Left ventricle myocardium inferior (tissue), 1 donor: ENCODE data around the gene SH3PXD2A. TPM values are rescaled to one million over a fixed set of nuclear protein-coding genes. Genes with fewer than 3 reads are reported as not detected.

Experiments used
- DNase-seq: peaks from one replicate; pipeline ENCODE4 v3.0.0-alpha.2; 2020
- H3K27ac ChIP-seq: fragments of 200-600 bp; replicated peaks from 2 replicates; pipeline ENCODE4 v1.8.0; 2021
- H3K27me3 ChIP-seq: fragments of 200-600 bp; 2 replicates; pipeline ENCODE4 v1.8.0; 2021; ENCODE audit warnings: low read depth
- H3K36me3 ChIP-seq: fragments of 200-600 bp; 2 replicates; pipeline ENCODE4 v1.8.0; 2021
- H3K4me1 ChIP-seq: fragments of 200-600 bp; 2 replicates; pipeline ENCODE4 v1.8.0; 2021
- H3K4me3 ChIP-seq: fragments of 200-600 bp; 2 replicates; pipeline ENCODE4 v1.8.0; 2021; ENCODE audit warnings: mild to moderate bottlenecking, moderate library complexity
- H3K9me3 ChIP-seq: fragments of 200-600 bp; replicated peaks from 2 replicates; pipeline ENCODE4 v1.8.0; 2021
- intact Hi-C: fragments of 100-400 bp; cut with micrococcal nuclease; formaldehyde crosslinking; loops from one replicate; pipeline ENCODE4 v1.11.0; 2022
- total RNA-seq: library from RNA; stranded (reverse); fragmentation: NEBNext Ultra II Directional; extraction: Animal tissue kit (Norgen Biotek cat#: 25700); gene quantifications from one replicate; pipeline ENCODE4 v1.2.1, GENCODE V29; 2021
- TF ChIP-seq, protein P1 (sequence below): fragments of 200-600 bp; IDR thresholded peaks from 2 replicates; pipeline ENCODE4 v1.8.0; 2021; ENCODE audit warnings: antibody characterized with exemption, mild to moderate bottlenecking, borderline replicate concordance
- donor health status: DM: no; HTN: yes; CAD: no; lungs with severe emphysema.

The SH3PXD2A gene
- total RNA-seq, 1 donor from 2014 or later, result 34.4 TPM

DNA sequence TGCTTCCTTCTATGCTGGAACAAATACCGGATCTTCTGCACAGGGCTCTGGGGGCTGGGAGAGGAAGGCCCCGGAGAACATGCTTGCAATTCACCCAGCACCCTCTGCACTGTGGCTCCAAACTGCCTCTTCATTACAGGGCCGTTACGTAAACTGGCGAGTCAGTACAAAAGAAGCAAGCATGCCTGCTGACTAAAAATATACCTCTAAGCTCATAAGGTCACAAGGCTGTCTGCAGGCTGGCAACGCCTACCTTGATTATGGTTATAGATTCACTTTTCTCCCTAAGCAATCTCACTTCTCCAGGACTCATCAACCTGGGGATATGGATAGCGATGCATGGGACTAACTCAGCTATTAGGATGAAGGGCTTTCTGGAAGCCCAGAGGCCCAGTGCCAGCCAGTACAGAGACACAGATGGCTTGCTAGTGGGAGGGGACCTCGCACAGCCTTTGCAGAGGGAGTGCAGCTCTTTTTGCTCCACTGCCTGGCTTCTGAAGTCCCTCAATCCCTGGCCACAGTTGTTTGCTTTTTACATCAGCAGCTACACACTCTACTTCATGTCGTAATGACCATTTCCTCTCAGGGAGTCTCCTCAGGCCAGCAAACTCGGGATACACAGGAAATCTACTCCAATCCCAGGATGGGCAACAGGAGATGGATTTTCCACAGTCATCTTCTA lies 96.1 kb downstream of the SH3PXD2A start:
- TF ChIP-seq, protein P1, sequence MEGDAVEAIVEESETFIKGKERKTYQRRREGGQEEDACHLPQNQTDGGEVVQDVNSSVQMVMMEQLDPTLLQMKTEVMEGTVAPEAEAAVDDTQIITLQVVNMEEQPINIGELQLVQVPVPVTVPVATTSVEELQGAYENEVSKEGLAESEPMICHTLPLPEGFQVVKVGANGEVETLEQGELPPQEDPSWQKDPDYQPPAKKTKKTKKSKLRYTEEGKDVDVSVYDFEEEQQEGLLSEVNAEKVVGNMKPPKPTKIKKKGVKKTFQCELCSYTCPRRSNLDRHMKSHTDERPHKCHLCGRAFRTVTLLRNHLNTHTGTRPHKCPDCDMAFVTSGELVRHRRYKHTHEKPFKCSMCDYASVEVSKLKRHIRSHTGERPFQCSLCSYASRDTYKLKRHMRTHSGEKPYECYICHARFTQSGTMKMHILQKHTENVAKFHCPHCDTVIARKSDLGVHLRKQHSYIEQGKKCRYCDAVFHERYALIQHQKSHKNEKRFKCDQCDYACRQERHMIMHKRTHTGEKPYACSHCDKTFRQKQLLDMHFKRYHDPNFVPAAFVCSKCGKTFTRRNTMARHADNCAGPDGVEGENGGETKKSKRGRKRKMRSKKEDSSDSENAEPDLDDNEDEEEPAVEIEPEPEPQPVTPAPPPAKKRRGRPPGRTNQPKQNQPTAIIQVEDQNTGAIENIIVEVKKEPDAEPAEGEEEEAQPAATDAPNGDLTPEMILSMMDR, result peak; percentile 31
- H3K27me3 ChIP-seq, result no peaks in the 10 kb centered on the region
- intact Hi-C loops, result no loop called here
- peak; percentile 60 for DNase-seq
- no peaks in the 10 kb centered on the region for H3K36me3 ChIP-seq
- H3K4me1 ChIP-seq, result peaks cover 84% of the 10 kb centered on the region
- peak overlapping the region; percentile 10 for H3K4me3 ChIP-seq
- peak overlapping the region; percentile 95 for H3K27ac ChIP-seq
- H3K9me3 ChIP-seq, result no peaks in the 10 kb centered on the region

DNA sequence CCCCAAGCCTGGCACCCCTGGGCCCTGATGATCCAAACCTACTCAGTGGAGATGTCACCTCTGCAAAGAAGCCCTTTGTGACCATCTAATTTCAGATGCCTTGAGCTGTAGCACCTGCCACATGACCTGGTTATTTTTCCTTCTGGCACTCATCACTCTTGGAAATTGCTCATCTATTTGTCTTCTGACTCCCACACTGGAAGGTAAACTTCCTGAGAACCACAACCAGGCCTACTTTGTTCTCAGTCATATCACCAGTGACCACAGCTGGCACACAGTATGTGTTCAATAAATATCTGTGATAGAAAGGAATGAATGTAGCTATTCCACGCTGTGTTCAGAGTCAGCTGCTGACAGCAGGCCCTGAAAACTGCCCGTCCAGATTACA lies 97.1 kb downstream of the SH3PXD2A start:
- TF ChIP-seq, protein P1, result no peak
- no peaks in the 10 kb centered on the region for H3K9me3 ChIP-seq
- DNase-seq, result no peak
- no peaks in the 10 kb centered on the region for H3K27me3 ChIP-seq
- intact Hi-C loops, result no loop called here
- peaks cover 79% of the 10 kb centered on the region for H3K4me1 ChIP-seq
- no peak overlapping the region for H3K4me3 ChIP-seq
- H3K27ac ChIP-seq, result peak overlapping the region; percentile 95
- H3K36me3 ChIP-seq, result no peaks in the 10 kb centered on the region

DNA sequence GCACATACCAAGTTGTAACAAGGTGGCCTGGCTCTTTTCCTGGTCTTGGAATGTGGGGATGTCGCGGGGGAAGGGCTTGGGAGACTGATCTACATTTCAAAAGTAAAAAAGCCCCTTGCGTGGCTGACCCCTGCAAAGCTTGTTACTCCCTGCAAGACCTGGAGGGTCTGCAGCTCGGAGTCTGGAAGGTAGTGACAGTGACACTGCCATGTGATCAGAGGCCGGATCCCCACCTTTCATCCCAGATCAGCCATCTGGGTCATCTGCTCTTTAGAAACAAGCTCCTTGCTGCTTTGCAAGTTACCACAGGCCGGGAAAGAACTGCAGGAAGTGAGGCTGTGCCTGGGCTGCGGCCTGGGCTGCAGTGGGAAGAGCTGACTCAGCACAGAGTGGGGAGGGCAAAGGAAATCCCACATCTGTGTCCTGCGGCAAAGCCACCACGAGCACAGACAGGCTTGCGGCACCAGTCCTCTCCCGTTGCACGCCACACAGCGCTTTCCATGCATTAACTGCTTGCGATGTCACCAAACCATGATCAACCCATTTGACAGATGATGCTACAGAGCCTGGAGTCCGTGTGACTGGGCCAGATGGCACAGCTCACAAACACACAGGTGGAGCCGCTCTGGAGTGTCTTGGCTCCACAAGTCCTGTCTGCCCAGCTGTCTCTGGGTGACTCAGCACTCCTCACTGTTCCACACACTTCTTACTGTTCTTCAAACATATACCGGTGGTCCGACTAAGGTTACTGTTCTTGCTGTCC lies 97.7 kb downstream of the SH3PXD2A start:
- Histone ChIP-seq H3K36me3 (no peaks in the 10 kb centered on the region), H3K4me1 (peaks cover 73% of the 10 kb centered on the region), H3K27ac (peak overlapping the region; percentile 95), H3K27me3 (no peaks in the 10 kb centered on the region), H3K9me3 (peaks cover 3% of the 10 kb centered on the region), H3K4me3 (no peak overlapping the region)
- TF ChIP-seq, protein P1, result no peak
- DNase-seq, result peak; percentile 55
- intact Hi-C loops, result no loop called here

DNA sequence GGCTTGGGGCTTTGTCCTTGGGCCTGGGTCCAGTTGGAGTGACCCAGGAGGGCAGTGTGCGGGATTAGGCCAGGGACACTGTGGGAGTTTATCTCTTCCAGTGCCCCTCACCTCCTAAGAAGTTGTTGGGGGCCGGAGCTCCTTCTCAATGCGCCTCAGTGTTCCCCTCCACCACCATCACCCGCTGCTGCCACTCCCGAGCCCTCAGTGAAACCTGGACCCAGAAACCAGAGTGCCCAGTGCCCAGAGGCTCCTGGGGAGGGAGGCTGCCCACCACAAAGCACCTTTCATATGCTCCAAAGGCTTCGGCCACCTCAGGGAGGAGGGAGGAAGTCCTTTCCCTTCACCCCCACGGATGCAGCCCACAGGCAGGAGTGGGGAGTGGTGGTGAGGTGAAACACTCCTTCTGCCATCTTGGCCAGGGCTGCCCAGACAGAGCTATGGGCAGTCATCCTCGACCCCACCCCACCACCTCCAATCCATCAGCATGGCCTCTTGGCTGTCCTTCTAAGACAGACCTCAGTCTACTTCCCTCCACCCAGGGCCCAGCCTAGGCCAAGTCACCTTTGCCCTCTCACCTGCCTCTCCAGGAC lies 99.0 kb downstream of the SH3PXD2A start:
- intact Hi-C loops, result no loop called here
- H3K9me3 ChIP-seq, result peaks cover 6% of the 10 kb centered on the region
- DNase-seq, result no peak
- H3K36me3 ChIP-seq, result no peaks in the 10 kb centered on the region
- no peak overlapping the region for H3K4me3 ChIP-seq
- H3K27me3 ChIP-seq, result no peaks in the 10 kb centered on the region
- H3K27ac ChIP-seq, result peak overlapping the region; percentile 95
- TF ChIP-seq, protein P1, result no peak
- H3K4me1 ChIP-seq, result peaks cover 69% of the 10 kb centered on the region

DNA sequence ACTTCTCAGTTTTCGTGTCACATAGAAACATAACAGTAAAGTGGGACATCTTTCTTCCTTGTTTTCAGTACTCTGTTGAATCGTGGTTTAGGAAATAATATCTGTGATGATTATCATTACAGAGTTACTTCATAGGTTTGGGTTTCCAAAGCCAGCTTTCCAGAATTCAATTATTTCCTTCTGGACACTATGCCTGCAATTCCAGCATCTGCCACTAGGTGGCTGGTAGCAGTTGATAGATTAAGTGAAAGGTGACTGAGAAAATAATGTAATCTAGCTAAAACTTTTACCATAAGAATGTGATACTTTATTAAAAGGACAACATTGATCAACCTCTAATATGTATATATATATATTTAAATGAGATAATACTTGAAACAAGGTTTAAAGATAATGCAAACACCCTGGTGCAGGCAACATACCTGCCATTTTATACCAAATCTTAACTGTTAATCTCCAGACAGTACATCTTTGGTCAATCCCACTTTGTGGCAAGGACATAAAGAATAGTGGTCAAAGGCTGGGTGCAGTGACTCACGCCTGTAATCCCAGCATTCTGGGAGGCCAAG lies 102.6 kb downstream of the SH3PXD2A start:
- no peaks in the 10 kb centered on the region for H3K27me3 ChIP-seq
- peaks cover 6% of the 10 kb centered on the region for H3K9me3 ChIP-seq
- intact Hi-C loops, result no loop called here
- no peak for DNase-seq
- H3K4me1 ChIP-seq, result peaks cover 51% of the 10 kb centered on the region
- H3K4me3 ChIP-seq, result no peak overlapping the region
- TF ChIP-seq, protein P1, result peak; percentile 67
- peak overlapping the region; percentile 70 for H3K27ac ChIP-seq
- no peaks in the 10 kb centered on the region for H3K36me3 ChIP-seq
